Colonic mucosa (tissue), 4 donors: ENCODE measurements around the gene SKAP2. TPM values are rescaled to one million over a fixed set of nuclear protein-coding genes. Genes with fewer than 3 reads are reported as not detected.
"Not testable (repeated sequence)": the region's sequence is repeated elsewhere in the genome, so short reads cannot be mapped to it uniquely, and the experiment has no call there.

ENCODE experiments used
- DNase-seq: peaks from one replicate; pipeline ENCODE4 v3.0.0-alpha.2; 2020
- H3K27ac ChIP-seq: fragments of 200-600 bp; one replicate; pipeline ENCODE4 v1.8.0; 2021
- H3K27me3 ChIP-seq: fragments of 200-600 bp; one replicate; pipeline ENCODE4 v1.8.0; 2021
- H3K36me3 ChIP-seq: fragments of 200-600 bp; one replicate; pipeline ENCODE4 v1.8.0; 2021
- H3K4me1 ChIP-seq: fragments of 200-600 bp; one replicate; pipeline ENCODE4 v1.8.0; 2021; ENCODE audit warnings: mild to moderate bottlenecking
- H3K4me3 ChIP-seq: fragments of 200-600 bp; one replicate; pipeline ENCODE4 v1.8.0; 2021
- H3K9ac ChIP-seq, 2 donors: one replicate each; pipeline ENCODE4 v1.7.0; 2013; ENCODE audit warnings: control low read depth in 2 of 2, low read depth in 2 of 2, low read length in 2 of 2
- H3K9me3 ChIP-seq: fragments of 200-600 bp; one replicate; pipeline ENCODE4 v1.8.0; 2021
- CTCF ChIP-seq: fragments of 200-600 bp; IDR thresholded peaks from one replicate; pipeline ENCODE4 v1.8.0; 2022; ENCODE audit warnings: antibody characterized with exemption, mild to moderate bottlenecking
- intact Hi-C: fragments of 100-400 bp; cut with DNase I; formaldehyde crosslinking; loops from one replicate; pipeline ENCODE4 v1.14.1; 2022
- total RNA-seq, 2 donors: library from RNA; stranded (reverse); fragmentation: NEBNext Ultra II Directional in 1 of 2; extraction: Animal tissue kit (Norgen Biotek cat#: 25700) in 1 of 2; gene quantifications; one replicate each; pipeline ENCODE4 v1.2.1, GENCODE V29; 2021
- donor health status: healthy.
- donor health status: DM: no; HTN: no; CAD: no.
- donor health status: DM: no; HTN: no; CAD: no.

The SKAP2 gene
- total RNA-seq, 2 donors from 2014 or later: 41.6 to 46.9 TPM

DNA sequence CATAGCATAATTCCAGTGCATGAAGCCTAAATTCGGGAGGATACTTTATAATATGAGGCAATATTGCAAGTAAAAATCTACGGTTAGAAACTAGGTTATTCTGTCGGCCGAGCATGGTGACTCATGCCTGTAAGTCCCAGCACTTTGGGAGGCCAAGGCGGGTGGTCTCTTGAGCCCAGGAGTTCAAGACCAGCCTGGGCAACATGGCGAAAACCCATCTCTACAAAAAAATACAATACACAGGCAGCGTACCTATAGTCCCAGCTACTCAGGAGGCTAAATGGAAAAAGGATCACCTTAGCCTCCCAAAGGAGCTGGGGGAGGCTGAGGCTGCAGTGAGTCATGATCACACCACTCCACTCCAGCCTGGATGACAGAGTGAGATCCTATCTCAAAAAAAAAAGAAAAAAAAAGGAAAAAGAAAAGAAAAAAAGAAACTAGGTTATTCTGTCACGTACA, 14.2 kb downstream of the SKAP2 start:
- Histone ChIP-seq H3K36me3 (no peaks in the 10 kb centered on the region), H3K4me1 (no peaks in the 10 kb centered on the region), H3K9me3 (no peaks in the 10 kb centered on the region), H3K9ac (no peak overlapping the region), H3K27me3 (no peaks in the 10 kb centered on the region), H3K4me3 (no peak overlapping the region), H3K27ac (no peak overlapping the region)
- intact Hi-C loops: no loop called here
- DNase-seq: no peak
- TF ChIP-seq CTCF: no peak

- Histone ChIP-seq H3K9ac (no peak overlapping the region), H3K36me3 (no peaks in the 10 kb centered on the region), H3K4me1 (no peaks in the 10 kb centered on the region), H3K27me3 (no peaks in the 10 kb centered on the region), H3K27ac (no peak overlapping the region), H3K9me3 (no peaks in the 10 kb centered on the region), H3K4me3 (no peak overlapping the region)
- no peak for DNase-seq
- intact Hi-C loops: loop anchor here (10.0 kb wide), 1 partner anchor 469 kb away; no protein-coding TSS in a partner anchor
- no peak for TF ChIP-seq CTCF
Observed at GRCh38 chr7:26843705-26844104, 20.7 kb downstream of the SKAP2 start.

- TF ChIP-seq CTCF: no peak
- H3K9ac ChIP-seq: no peak overlapping the region
- H3K4me3 ChIP-seq: no peak overlapping the region
- H3K27ac ChIP-seq: no peak overlapping the region
- no peaks in the 10 kb centered on the region for H3K9me3 ChIP-seq
- H3K36me3 ChIP-seq: no peaks in the 10 kb centered on the region
- intact Hi-C loops: loop anchor here (10.0 kb wide), 1 partner anchor 468 kb away; no protein-coding TSS in a partner anchor
- H3K27me3 ChIP-seq: no peaks in the 10 kb centered on the region
- no peaks in the 10 kb centered on the region for H3K4me1 ChIP-seq
- DNase-seq: no peak
Observed at GRCh38 chr7:26842897-26843296, 21.5 kb downstream of the SKAP2 start.

DNA sequence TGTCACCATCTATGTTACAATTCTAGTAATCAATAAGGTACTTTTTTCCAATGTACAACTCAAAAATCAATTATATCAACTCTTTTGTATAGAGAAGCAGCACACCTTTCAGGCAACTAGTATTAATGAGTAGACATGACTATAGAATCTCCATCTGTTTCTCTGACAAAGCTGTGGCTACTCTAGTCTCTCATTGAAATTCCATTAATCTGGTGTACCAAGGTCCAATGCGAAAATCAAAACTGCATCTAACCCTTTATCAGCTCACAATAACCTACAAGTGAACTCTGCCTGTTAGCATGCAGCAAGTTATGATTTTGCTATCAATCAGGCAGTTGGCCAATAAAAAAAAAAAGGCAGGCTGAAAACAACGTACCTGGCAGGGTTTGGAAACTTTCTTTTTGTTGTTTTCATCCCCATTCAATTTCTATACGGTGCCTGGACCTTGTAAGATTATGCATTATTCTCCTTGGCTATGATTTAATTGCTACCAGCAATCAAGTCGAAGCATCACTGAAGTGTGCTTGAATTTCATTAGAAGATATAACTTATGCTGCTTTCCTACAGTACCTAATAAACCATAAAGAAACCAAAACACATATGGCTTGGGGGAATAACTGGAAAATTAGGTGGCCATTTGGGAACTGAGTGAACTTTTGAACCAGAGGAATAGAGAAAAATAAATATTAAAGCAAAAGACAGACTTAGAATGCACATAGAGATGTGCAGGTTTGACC, 23.2 kb downstream of the SKAP2 start:
- DNase-seq: no peak
- no peak for TF ChIP-seq CTCF
- no peaks in the 10 kb centered on the region for H3K36me3 ChIP-seq
- H3K27me3 ChIP-seq: no peaks in the 10 kb centered on the region
- H3K9ac ChIP-seq: no peak overlapping the region
- no peaks in the 10 kb centered on the region for H3K9me3 ChIP-seq
- intact Hi-C loops: loop anchor here (10.0 kb wide), 1 partner anchor 466 kb away; no protein-coding TSS in a partner anchor
- H3K27ac ChIP-seq: no peak overlapping the region
- no peak overlapping the region for H3K4me3 ChIP-seq
- no peaks in the 10 kb centered on the region for H3K4me1 ChIP-seq

DNA sequence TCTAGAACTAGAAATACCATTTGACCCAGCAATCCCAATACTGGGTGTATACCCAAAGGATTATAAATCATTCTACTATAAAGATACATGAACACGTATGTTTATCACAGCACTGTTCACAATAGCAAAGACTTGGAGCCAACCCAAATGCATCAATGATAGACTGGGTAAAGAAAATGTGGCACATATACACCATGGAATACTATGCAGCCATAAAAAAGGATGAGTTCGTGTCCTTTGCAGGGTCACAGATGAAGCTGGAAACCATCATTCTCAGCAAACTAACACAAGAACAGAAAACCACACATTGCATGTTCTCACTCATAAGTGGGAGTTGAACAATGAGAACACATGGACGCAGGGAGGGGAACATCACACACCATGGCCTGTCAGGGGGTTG, 27.6 kb downstream of the SKAP2 start:
- intact Hi-C loops, H3K9ac ChIP-seq, DNase-seq, H3K4me1 ChIP-seq, H3K27me3 ChIP-seq, H3K9me3 ChIP-seq, H3K27ac ChIP-seq, H3K4me3 ChIP-seq, H3K36me3 ChIP-seq: not testable (repeated sequence)

- no peak overlapping the region for H3K4me3 ChIP-seq
- H3K9me3 ChIP-seq: no peaks in the 10 kb centered on the region
- no peak for TF ChIP-seq CTCF
- no peaks in the 10 kb centered on the region for H3K36me3 ChIP-seq
- intact Hi-C loops: no loop called here
- DNase-seq: no peak
- H3K27ac ChIP-seq: no peak overlapping the region
- no peaks in the 10 kb centered on the region for H3K4me1 ChIP-seq
- no peaks in the 10 kb centered on the region for H3K27me3 ChIP-seq
- no peak overlapping the region for H3K9ac ChIP-seq
Observed at GRCh38 chr7:26815426-26815825, 49.0 kb downstream of the SKAP2 start.
